OCI-LY1 (cell line): Measurements from ENCODE around the gene POLD3.

Experiments used
- EZH2 ChIP-seq: fragments of 200-600 bp; sonication (generic), shearing (Covaris generic); IDR thresholded peaks from 2 replicates; pipeline ENCODE4 v1.8.0; 2017; ENCODE audit warnings: borderline replicate concordance, mixed run types, mild to moderate bottlenecking, antibody characterized with exemption, low read length, moderate library complexity, mixed read lengths
- TF ChIP-seq, protein P1 (sequence below): fragments of 200-600 bp; sonication (generic), shearing (Covaris generic); IDR thresholded peaks from 2 replicates; pipeline ENCODE4 v1.5.1; 2017; ENCODE audit warnings: mild to moderate bottlenecking, antibody characterized with exemption, low read length, moderate library complexity, mixed read lengths

DNA sequence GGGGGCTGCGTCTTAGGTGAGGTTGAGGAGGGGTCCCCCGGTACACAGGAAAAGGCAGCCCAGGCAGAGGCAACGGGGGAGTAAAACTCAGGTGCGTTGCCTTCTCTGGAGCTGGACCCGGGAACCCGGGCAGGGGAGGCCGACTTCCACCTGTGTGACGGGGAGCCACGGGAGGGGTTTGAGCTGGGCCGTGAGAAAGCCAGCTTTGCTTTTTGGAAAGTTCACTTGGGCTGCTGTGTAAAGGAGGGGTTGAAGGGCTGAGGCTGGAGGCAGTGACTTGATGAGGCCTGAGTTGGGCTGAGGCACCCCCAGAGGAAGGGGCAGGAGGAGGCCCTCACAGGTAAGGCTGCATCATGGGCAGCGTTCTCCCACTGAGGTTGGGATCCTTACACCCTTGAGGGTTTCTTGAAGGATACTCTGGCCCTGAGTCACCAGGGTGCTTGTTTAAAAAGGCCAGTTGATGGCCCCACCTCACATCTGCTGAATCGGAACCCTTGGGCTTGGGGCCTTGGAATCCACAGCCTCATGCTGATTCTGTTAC, 91.6 kb downstream of the POLD3 start:
- TF ChIP-seq, protein P1, sequence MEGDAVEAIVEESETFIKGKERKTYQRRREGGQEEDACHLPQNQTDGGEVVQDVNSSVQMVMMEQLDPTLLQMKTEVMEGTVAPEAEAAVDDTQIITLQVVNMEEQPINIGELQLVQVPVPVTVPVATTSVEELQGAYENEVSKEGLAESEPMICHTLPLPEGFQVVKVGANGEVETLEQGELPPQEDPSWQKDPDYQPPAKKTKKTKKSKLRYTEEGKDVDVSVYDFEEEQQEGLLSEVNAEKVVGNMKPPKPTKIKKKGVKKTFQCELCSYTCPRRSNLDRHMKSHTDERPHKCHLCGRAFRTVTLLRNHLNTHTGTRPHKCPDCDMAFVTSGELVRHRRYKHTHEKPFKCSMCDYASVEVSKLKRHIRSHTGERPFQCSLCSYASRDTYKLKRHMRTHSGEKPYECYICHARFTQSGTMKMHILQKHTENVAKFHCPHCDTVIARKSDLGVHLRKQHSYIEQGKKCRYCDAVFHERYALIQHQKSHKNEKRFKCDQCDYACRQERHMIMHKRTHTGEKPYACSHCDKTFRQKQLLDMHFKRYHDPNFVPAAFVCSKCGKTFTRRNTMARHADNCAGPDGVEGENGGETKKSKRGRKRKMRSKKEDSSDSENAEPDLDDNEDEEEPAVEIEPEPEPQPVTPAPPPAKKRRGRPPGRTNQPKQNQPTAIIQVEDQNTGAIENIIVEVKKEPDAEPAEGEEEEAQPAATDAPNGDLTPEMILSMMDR: no peak
- no peak for TF ChIP-seq EZH2
